SU-DHL-6 (cell line): ENCODE results near the gene BEAN1.

Source experiments
- EZH2phosphoT487 ChIP-seq: fragments of 200-600 bp; sonication (generic), shearing (Covaris generic); conservative IDR thresholded peaks from 2 replicates; pipeline ENCODE4 v1.6.1; 2018; ENCODE audit warnings: mild to moderate bottlenecking, antibody characterized with exemption, low read length, moderate library complexity, mixed read lengths
- TF ChIP-seq, protein P1 (sequence below): fragments of 200-600 bp; sonication (generic); IDR thresholded peaks from one replicate; pipeline ENCODE4 v1.5.1; 2017; ENCODE audit warnings: antibody characterized with exemption, mild to moderate bottlenecking, low read length, moderate library complexity; ENCODE audit not compliant: insufficient read depth, poor library complexity, severe bottlenecking

DNA sequence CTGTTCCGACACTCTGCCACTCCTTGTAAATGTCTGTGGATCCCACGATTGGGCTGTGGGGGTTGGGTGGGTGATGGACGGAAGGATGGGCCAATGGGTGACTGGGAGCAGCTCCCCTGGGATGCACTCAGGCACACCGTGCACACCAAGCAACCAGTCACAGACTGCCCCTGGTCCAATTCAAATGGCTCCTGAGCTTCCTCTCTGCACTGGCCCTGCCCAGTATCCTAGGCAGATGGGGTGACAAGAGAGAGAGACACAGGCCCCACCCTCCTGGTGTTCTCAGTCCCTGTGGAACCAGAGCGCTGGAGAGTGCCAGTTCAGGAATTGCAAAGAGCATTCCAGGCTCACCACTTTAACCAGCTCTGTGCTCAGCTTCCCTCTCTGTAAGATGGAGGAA is 32.8 kb downstream of the BEAN1 start:
- TF ChIP-seq, protein P1, sequence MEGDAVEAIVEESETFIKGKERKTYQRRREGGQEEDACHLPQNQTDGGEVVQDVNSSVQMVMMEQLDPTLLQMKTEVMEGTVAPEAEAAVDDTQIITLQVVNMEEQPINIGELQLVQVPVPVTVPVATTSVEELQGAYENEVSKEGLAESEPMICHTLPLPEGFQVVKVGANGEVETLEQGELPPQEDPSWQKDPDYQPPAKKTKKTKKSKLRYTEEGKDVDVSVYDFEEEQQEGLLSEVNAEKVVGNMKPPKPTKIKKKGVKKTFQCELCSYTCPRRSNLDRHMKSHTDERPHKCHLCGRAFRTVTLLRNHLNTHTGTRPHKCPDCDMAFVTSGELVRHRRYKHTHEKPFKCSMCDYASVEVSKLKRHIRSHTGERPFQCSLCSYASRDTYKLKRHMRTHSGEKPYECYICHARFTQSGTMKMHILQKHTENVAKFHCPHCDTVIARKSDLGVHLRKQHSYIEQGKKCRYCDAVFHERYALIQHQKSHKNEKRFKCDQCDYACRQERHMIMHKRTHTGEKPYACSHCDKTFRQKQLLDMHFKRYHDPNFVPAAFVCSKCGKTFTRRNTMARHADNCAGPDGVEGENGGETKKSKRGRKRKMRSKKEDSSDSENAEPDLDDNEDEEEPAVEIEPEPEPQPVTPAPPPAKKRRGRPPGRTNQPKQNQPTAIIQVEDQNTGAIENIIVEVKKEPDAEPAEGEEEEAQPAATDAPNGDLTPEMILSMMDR: no peak
- no peak for TF ChIP-seq EZH2phosphoT487
